Neural progenitor cell (in vitro differentiated cells): Measurements from ENCODE around the gene EFNA2.

ENCODE experiments used
- CTCF ChIP-seq: fragments of 200-600 bp; sonication (generic); IDR thresholded peaks from 2 replicates; pipeline ENCODE4 v1.5.1; 2017; ENCODE audit warnings: antibody characterized with exemption, mild to moderate bottlenecking
- EZH2 ChIP-seq: fragments of 200-600 bp; sonication (generic); IDR thresholded peaks from 2 replicates; pipeline ENCODE4 v1.6.1; 2017; ENCODE audit warnings: antibody characterized with exemption, mild to moderate bottlenecking, moderate library complexity

- no peak for TF ChIP-seq CTCF
- TF ChIP-seq EZH2, result no peak
Measured at GRCh38 chr19:1310853-1311180, 25.1 kb downstream of the EFNA2 start.
